ENCODE measurements around the gene SPAG9. TPM values are rescaled to one million over a fixed set of nuclear protein-coding genes. Genes with fewer than 3 reads are reported as not detected.
A peak's percentile ranks its signal among the peaks of the same experiment; 100 is the strongest.

SPAG9 gene
- total and polyA plus RNA-seq, 2 of the 8 experiments (the other 6 are each of a cell fraction or from before 2014, with no cell fraction given), result 9.8 to 63.8 TPM

GRCh38 chr17:51044976-51045375, 75.7 kb downstream of the SPAG9 start:
- no peak overlapping the region for H3K23ac ChIP-seq (ENCODE audit: insufficient read length)
- H2BK120ac ChIP-seq (replicated peaks; ENCODE audit: low read depth, low read length), result no peak overlapping the region
- no peak overlapping the region for H3K56ac ChIP-seq (replicated peaks; ENCODE audit: insufficient read length, low read depth, low read length)
- H3K4me3 ChIP-seq (ENCODE audit: extremely low read depth in 1 of 4, insufficient read depth in 2 of 4, low read depth in 3 of 4, low read length in 4 of 4), result peak overlapping the region in 1 of 4 experiments; percentile 61; a peak in 4 of 8 replicates
- H3K27me3 ChIP-seq (replicated peaks in 1 of 4; ENCODE audit: control insufficient read depth in 3 of 4, extremely low read depth in 1 of 4, insufficient read depth in 3 of 4, low read length in 3 of 4), result no peaks in the 10 kb centered on the region
- H3K79me2 ChIP-seq (ENCODE audit: control insufficient read depth in 1 of 2, insufficient read depth in 2 of 2, low read length in 2 of 2), result peaks cover 0 to 20% of the 10 kb centered on the region in 2 experiments; a peak in 2 of 4 replicates
- no peak overlapping the region; the same call in 1 of the 2 replicates for H2BK12ac ChIP-seq (ENCODE audit: low read depth, low read length)
- no peak overlapping the region for H2BK20ac ChIP-seq (ENCODE audit: low read length)
- H2BK5ac ChIP-seq (ENCODE audit: low read depth, low read length), result no peak overlapping the region
- ChIA-PET CTCF (ENCODE audit: partially characterized antibody) (interaction anchor here (0.9 to 8.5 kb wide), 6 partner anchors 9 to 44 kb away, joined by 3 to 79 read pairs (median 6); no protein-coding TSS in a partner anchor), POLR2A (ENCODE audit: partially characterized antibody) (interaction anchor here (1.1 to 1.5 kb wide), 4 partner anchors 11 to 24 kb away, joined by 3 read pairs; no protein-coding TSS in a partner anchor)
- H3K14ac ChIP-seq (ENCODE audit: insufficient read length), result no peak overlapping the region
- no peak overlapping the region for H3K18ac ChIP-seq (ENCODE audit: extremely low read depth, low read length)
- H3K9me3 ChIP-seq (ENCODE audit: insufficient read depth in 2 of 2, low read depth in 1 of 2, low read length in 1 of 2), result no peaks in the 10 kb centered on the region
- no peak overlapping the region for H3K9ac ChIP-seq (replicated peaks in 1 of 4; ENCODE audit: extremely low read depth in 1 of 4, low read depth in 3 of 4, low read length in 3 of 4)
- H3K4me2 ChIP-seq (ENCODE audit: insufficient read depth in 1 of 2, low read depth in 2 of 2, low read length in 2 of 2), result peak overlapping the region; percentile 53 to 68
- H3K36me3 ChIP-seq (ENCODE audit: control insufficient read depth in 2 of 4, insufficient read depth in 4 of 4, low read length in 3 of 4), result no peaks in the 10 kb centered on the region; a peak in 1 of 8 replicates
- H2AK5ac ChIP-seq (ENCODE audit: low read depth, low read length), result no peak overlapping the region
- H2AFZ ChIP-seq (ENCODE audit: low read length), result no peak overlapping the region
- H3K23me2 ChIP-seq (ENCODE audit: low read depth, low read length), result 0 out of 2 replicates have a peak, but pooled peaks cover 2% of the 10 kb centered on the region
- no peaks in the 10 kb centered on the region for H4K20me1 ChIP-seq (replicated peaks in 1 of 2; ENCODE audit: control insufficient read depth in 1 of 2, insufficient read depth in 2 of 2, low read length in 2 of 2)
- H2BK15ac ChIP-seq (ENCODE audit: low read length), result no peak overlapping the region
- peaks cover 1 to 14% (median 5%) of the 10 kb centered on the region in 4 experiments; a peak in 5 of 7 replicates for H3K4me1 ChIP-seq (replicated peaks in 1 of 4; ENCODE audit: control insufficient read depth in 3 of 4, insufficient read depth in 4 of 4, low read length in 3 of 4)
- 68% methylated on average over 7 of the region's 7 CpGs; no CpG with 5 or more reads in 1 of the 2 experiments for WGBS, 2 experiments (ENCODE audit: extremely low coverage in 1 of 2, insufficient coverage in 1 of 2, insufficient read length in 1 of 2, insufficient replicate concordance in 2 of 2, low coverage in 1 of 2, low lambda C conversion rate in 2 of 2, missing lambda C conversion rate in 1 of 2)
- no peak overlapping the region for H3K4ac ChIP-seq (replicated peaks; ENCODE audit: insufficient read length, low read depth, low read length)
- H3K27ac ChIP-seq (ENCODE audit: low read depth, low read length), result no peak overlapping the region
- H4K91ac ChIP-seq (replicated peaks; ENCODE audit: insufficient read length, low read length), result no peak overlapping the region
- no peak overlapping the region for H4K8ac ChIP-seq (ENCODE audit: extremely low read depth, insufficient read depth, low read length)
- H3K79me1 ChIP-seq (ENCODE audit: low read depth, low read length), result no peaks in the 10 kb centered on the region
- FAIRE-seq (no peak), DNase-seq (ENCODE audit: low read depth in 1 of 2, low spot score in 2 of 2) (no peak)
- H4K5ac ChIP-seq (ENCODE audit: insufficient read length, low read depth, low read length), result peak overlapping the region; percentile 36
- TF ChIP-seq ATF2 (IDR thresholded peaks at IDR 0.05; ENCODE audit: low read length) (no peak), TEAD4 (IDR thresholded peaks at IDR 0.05; ENCODE audit: low read depth, low read length) (no peak), BCL11A (IDR thresholded peaks at IDR 0.05; ENCODE audit: low read depth in 2 of 2, low read length in 2 of 2) (no peak), CBX5 (IDR thresholded peaks at IDR 0.05; ENCODE audit: low read depth, low read length) (no peak), RBBP5 (IDR thresholded peaks at IDR 0.05; ENCODE audit: borderline replicate concordance, low read depth, low read length) (no peak), CBX8 (IDR thresholded peaks at IDR 0.05; ENCODE audit: borderline replicate concordance, low read depth, low read length) (no peak), HDAC6 (IDR thresholded peaks at IDR 0.05; ENCODE audit: low read depth, low read length) (no peak), SP4 (IDR thresholded peaks at IDR 0.05; ENCODE audit: low read length) (no peak), CREB1 (IDR thresholded peaks at IDR 0.05) (no peak), E2F6 (IDR thresholded peaks at IDR 0.05) (no peak), JUND (IDR thresholded peaks at IDR 0.05; ENCODE audit: low read length) (no peak), ZNF274 (IDR thresholded peaks at IDR 0.05; ENCODE audit: borderline replicate concordance, extremely low read depth, low read length) (no peak)

All from H1 (cell line).